CD4-positive, alpha-beta T cell treated with Interferon gamma for 1 hour (primary cell): ENCODE results near the gene PDE8A.
"Not testable (repeated sequence)": the region's sequence is repeated elsewhere in the genome, so short reads cannot be mapped to it uniquely, and the experiment has no call there.

Experiments
- DNase-seq: peaks from one replicate; pipeline ENCODE4 v3.0.0-alpha.2; 2020

The PDE8A gene

GRCh38 chr15:84962955-84963354 lies 18.7 kb upstream of the PDE8A start:
- no peak for DNase-seq

- DNase-seq: no peak
These were observed 14.3 kb upstream of the PDE8A start for GRCh38 chr15:84967380-84967779.

GRCh38 chr15:84968301-84968700 lies 13.4 kb upstream of the PDE8A start:
- DNase-seq: no peak

GRCh38 chr15:84969257-84969656 lies 12.4 kb upstream of the PDE8A start:
- DNase-seq: no peak

GRCh38 chr15:84970843-84971242 lies 10.8 kb upstream of the PDE8A start:
- no peak for DNase-seq

- DNase-seq: no peak
These were observed 7.9 kb upstream of the PDE8A start for GRCh38 chr15:84973492-84974460.

GRCh38 chr15:84975871-84976351 lies 5.7 kb upstream of the PDE8A start:
- no peak for DNase-seq

GRCh38 chr15:84976746-84977345 lies 4.8 kb upstream of the PDE8A start:
- no peak for DNase-seq

- no peak for DNase-seq
These were observed 2.0 kb upstream of the PDE8A start for GRCh38 chr15:84979651-84980050.

- peak; percentile 76 for DNase-seq
These were observed 1.2 kb upstream of the PDE8A start for GRCh38 chr15:84980196-84981053.

GRCh38 chr15:84981054-84981710 lies 474 bp upstream of the PDE8A start:
- DNase-seq: peak; percentile 97

GRCh38 chr15:84982301-84982920 lies 755 bp downstream of the PDE8A start:
- peak; percentile 48 for DNase-seq

GRCh38 chr15:84983294-84983693 lies 1.6 kb downstream of the PDE8A start:
- no peak for DNase-seq

- DNase-seq: no peak
These were observed 2.1 kb downstream of the PDE8A start for GRCh38 chr15:84983711-84984110.

- no peak for DNase-seq
These were observed 3.5 kb downstream of the PDE8A start for GRCh38 chr15:84985158-84985557.

- not testable (repeated sequence) for DNase-seq
These were observed 5.7 kb downstream of the PDE8A start for GRCh38 chr15:84987351-84987750.

- DNase-seq: no peak
These were observed 6.4 kb downstream of the PDE8A start for GRCh38 chr15:84987949-84988624.

GRCh38 chr15:84988909-84989644 lies 7.4 kb downstream of the PDE8A start:
- no peak for DNase-seq

GRCh38 chr15:84990507-84990906 lies 8.9 kb downstream of the PDE8A start:
- DNase-seq: no peak

- DNase-seq: no peak
These were observed 9.5 kb downstream of the PDE8A start for GRCh38 chr15:84991014-84991712.
